ENCODE measurements around the gene C2CD2L. TPM values are rescaled to one million over a fixed set of nuclear protein-coding genes. Genes with fewer than 3 reads are reported as not detected.

Gene C2CD2L
- total RNA-seq, 2 donors from 2014 or later = 2.4 to 3.1 TPM

DNA sequence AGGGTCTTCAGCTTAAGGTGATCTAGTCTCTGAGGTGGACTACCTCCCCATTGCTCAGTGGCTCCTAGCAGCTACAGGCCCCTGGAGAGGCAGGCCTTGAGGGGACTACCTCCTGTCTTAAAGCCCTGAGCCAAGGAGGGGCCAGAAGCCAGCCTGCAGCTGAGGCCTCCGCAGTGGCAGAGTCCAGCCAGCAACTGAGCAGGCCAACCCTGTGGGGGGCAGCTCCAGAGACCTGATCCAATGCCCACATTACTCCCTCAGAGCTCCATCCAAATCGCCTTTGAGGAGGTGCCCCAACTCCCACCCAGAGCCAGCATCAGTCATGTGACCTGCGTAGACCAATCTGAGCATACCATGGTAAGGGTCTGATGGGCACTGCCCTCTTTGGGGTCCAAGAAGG lies 2.7 kb downstream of the C2CD2L start:
- Mint-ChIP-seq H3K36me3 (ENCODE audit: low read depth) (no peaks in the 10 kb centered on the region), H3K27me3 (ENCODE audit: insufficient read depth) (peaks cover 21% of the 10 kb centered on the region), H3K4me1 (peaks cover 15% of the 10 kb centered on the region), H3K9me3 (no peaks in the 10 kb centered on the region), H3K27ac (no peak overlapping the region), H3K4me3 (no peak overlapping the region)
- TF ChIP-seq, protein P1, sequence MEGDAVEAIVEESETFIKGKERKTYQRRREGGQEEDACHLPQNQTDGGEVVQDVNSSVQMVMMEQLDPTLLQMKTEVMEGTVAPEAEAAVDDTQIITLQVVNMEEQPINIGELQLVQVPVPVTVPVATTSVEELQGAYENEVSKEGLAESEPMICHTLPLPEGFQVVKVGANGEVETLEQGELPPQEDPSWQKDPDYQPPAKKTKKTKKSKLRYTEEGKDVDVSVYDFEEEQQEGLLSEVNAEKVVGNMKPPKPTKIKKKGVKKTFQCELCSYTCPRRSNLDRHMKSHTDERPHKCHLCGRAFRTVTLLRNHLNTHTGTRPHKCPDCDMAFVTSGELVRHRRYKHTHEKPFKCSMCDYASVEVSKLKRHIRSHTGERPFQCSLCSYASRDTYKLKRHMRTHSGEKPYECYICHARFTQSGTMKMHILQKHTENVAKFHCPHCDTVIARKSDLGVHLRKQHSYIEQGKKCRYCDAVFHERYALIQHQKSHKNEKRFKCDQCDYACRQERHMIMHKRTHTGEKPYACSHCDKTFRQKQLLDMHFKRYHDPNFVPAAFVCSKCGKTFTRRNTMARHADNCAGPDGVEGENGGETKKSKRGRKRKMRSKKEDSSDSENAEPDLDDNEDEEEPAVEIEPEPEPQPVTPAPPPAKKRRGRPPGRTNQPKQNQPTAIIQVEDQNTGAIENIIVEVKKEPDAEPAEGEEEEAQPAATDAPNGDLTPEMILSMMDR (conservative IDR thresholded peaks at IDR 0.05) = no peak
- no peak for DNase-seq
- Histone ChIP-seq H3K9me3 (ENCODE audit: control insufficient read depth, low read length) (no peaks in the 10 kb centered on the region), H3K4me1 (ENCODE audit: control insufficient read depth, insufficient read depth, low read length) (peaks cover 4% of the 10 kb centered on the region), H3K4me3 (ENCODE audit: low read length) (no peak overlapping the region), H3K27ac (ENCODE audit: low read depth, low read length) (no peak overlapping the region), H3K9ac (ENCODE audit: extremely low read depth, low read length, poor library complexity, severe bottlenecking) (no peak overlapping the region), H3K36me3 (ENCODE audit: control insufficient read depth, insufficient read depth, low read length) (no peaks in the 10 kb centered on the region), H3K27me3 (ENCODE audit: control insufficient read depth, insufficient read depth, low read length, poor library complexity, severe bottlenecking) (peaks cover 18% of the 10 kb centered on the region)
- WGBS, 2 experiments (ENCODE audit: insufficient coverage in 1 of 2, insufficient read length in 1 of 2) = 96 to 100% methylated on average over 2 to 3 of the region's 3 CpGs

DNA sequence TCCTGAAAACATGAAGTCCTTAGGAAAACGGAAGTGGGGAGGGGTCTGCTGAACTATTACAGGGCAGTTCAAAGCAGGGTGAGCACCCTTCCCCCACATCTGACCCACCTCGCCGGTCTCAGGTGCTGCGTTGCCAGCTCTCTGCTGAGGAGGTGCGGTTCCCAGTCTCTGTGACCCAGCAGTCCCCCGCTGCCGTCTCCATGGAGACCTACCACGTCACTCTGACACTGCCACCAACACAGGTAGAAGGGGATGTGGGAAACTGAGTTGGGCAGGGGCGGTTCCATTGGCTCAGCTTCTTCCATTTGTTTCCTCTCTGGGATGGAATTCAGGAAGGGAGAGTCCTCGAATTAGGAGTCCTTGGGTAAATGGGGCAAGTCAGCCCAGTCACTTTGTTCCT lies 3.3 kb downstream of the C2CD2L start:
- Histone ChIP-seq H3K27me3 (ENCODE audit: control insufficient read depth, insufficient read depth, low read length, poor library complexity, severe bottlenecking) (peaks cover 18% of the 10 kb centered on the region), H3K9ac (ENCODE audit: extremely low read depth, low read length, poor library complexity, severe bottlenecking) (no peak overlapping the region), H3K9me3 (ENCODE audit: control insufficient read depth, low read length) (no peaks in the 10 kb centered on the region), H3K27ac (ENCODE audit: low read depth, low read length) (no peak overlapping the region), H3K4me1 (ENCODE audit: control insufficient read depth, insufficient read depth, low read length) (peaks cover 4% of the 10 kb centered on the region), H3K4me3 (ENCODE audit: low read length) (no peak overlapping the region), H3K36me3 (ENCODE audit: control insufficient read depth, insufficient read depth, low read length) (no peaks in the 10 kb centered on the region)
- H3K4me3 Mint-ChIP-seq = no peak overlapping the region
- H3K36me3 Mint-ChIP-seq (ENCODE audit: low read depth) = peaks cover 4% of the 10 kb centered on the region
- H3K27me3 Mint-ChIP-seq (ENCODE audit: insufficient read depth) = peaks cover 21% of the 10 kb centered on the region
- DNase-seq = no peak
- peaks cover 15% of the 10 kb centered on the region for H3K4me1 Mint-ChIP-seq
- WGBS, 2 experiments (ENCODE audit: insufficient coverage in 1 of 2, insufficient read length in 1 of 2) = 86 to 88% methylated on average over 9 to 10 of the region's 10 CpGs
- H3K9me3 Mint-ChIP-seq = no peaks in the 10 kb centered on the region
- no peak overlapping the region for H3K27ac Mint-ChIP-seq
- TF ChIP-seq, protein P1 (conservative IDR thresholded peaks at IDR 0.05) = no peak

DNA sequence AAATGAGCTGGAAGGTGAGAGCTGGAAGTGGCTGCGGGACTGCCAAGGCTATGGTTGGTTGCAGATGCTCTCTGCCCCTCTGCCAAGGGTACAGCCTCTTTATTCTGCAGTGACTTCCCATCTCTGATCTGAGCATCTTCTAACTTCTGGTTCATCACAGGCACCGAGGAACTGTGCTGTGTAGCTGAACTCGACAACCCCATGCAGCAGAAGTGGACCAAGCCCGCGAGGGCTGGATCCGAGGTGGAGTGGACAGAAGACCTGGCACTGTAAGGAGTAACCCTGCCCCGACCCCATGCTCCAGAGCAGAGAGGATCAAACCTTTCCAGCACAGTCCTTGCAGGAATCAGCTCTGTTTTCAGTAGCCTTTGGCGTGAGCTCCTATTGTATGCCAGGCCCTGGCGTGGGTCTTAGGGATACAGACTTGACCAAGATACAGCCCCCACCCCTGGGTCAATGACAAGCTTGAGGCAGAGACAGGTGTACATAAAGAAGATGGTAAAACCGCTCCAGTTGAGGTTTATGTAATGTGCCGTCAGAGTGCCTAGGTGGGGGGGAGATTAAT lies 4.3 kb downstream of the C2CD2L start:
- Mint-ChIP-seq H3K27me3 (ENCODE audit: insufficient read depth) (peaks cover 16% of the 10 kb centered on the region), H3K27ac (no peak overlapping the region), H3K4me1 (peaks cover 9% of the 10 kb centered on the region), H3K36me3 (ENCODE audit: low read depth) (peaks cover 7% of the 10 kb centered on the region), H3K4me3 (no peak overlapping the region), H3K9me3 (no peaks in the 10 kb centered on the region)
- TF ChIP-seq, protein P1 (conservative IDR thresholded peaks at IDR 0.05) = no peak
- no peaks in the 10 kb centered on the region for H3K36me3 ChIP-seq (ENCODE audit: control insufficient read depth, insufficient read depth, low read length)
- 89 to 96% methylated on average over 10 to 11 of the region's 11 CpGs for WGBS, 2 experiments (ENCODE audit: insufficient coverage in 1 of 2, insufficient read length in 1 of 2)
- no peaks in the 10 kb centered on the region for H3K9me3 ChIP-seq (ENCODE audit: control insufficient read depth, low read length)
- no peak for DNase-seq
- no peak overlapping the region for H3K4me3 ChIP-seq (ENCODE audit: low read length)
- H3K4me1 ChIP-seq (ENCODE audit: control insufficient read depth, insufficient read depth, low read length) = peaks cover 4% of the 10 kb centered on the region
- no peak overlapping the region for H3K27ac ChIP-seq (ENCODE audit: low read depth, low read length)
- H3K27me3 ChIP-seq (ENCODE audit: control insufficient read depth, insufficient read depth, low read length, poor library complexity, severe bottlenecking) = peaks cover 18% of the 10 kb centered on the region
- no peak overlapping the region for H3K9ac ChIP-seq (ENCODE audit: extremely low read depth, low read length, poor library complexity, severe bottlenecking)

All from endodermal cell (in vitro differentiated cells).